IPS-20b (cell line): ENCODE data around the gene CHMP2B.

Source experiments
- H3K27ac ChIP-seq: one replicate; pipeline ENCODE4 v1.5.1; 2013; ENCODE audit warnings: low read length
- H3K27me3 ChIP-seq: 2 replicates; pipeline ENCODE4 v1.6.1; 2013; ENCODE audit warnings: mild to moderate bottlenecking, low read length, inconsistent platforms; ENCODE audit not compliant: insufficient read depth
- H3K36me3 ChIP-seq: 2 replicates; pipeline ENCODE4 v1.6.1; 2013; ENCODE audit warnings: low read depth, mild to moderate bottlenecking, inconsistent platforms, low read length, moderate library complexity; ENCODE audit not compliant: insufficient read depth
- H3K4me1 ChIP-seq: 2 replicates; pipeline ENCODE4 v1.6.1; 2013; ENCODE audit warnings: mild to moderate bottlenecking, control low read depth, inconsistent platforms, low read length, moderate library complexity; ENCODE audit not compliant: insufficient read depth
- H3K4me3 ChIP-seq: 2 replicates; pipeline ENCODE4 v1.5.1; 2013; ENCODE audit warnings: mild to moderate bottlenecking, low read length, inconsistent platforms
- H3K9ac ChIP-seq: 2 replicates; pipeline ENCODE4 v1.6.1; 2013; ENCODE audit warnings: low read depth, mild to moderate bottlenecking, inconsistent platforms, low read length, moderate library complexity
- H3K9me3 ChIP-seq: 2 replicates; pipeline ENCODE4 v1.6.1; 2013; ENCODE audit warnings: mild to moderate bottlenecking, low read depth, low read length, inconsistent platforms; ENCODE audit not compliant: insufficient read depth

CHMP2B gene

DNA sequence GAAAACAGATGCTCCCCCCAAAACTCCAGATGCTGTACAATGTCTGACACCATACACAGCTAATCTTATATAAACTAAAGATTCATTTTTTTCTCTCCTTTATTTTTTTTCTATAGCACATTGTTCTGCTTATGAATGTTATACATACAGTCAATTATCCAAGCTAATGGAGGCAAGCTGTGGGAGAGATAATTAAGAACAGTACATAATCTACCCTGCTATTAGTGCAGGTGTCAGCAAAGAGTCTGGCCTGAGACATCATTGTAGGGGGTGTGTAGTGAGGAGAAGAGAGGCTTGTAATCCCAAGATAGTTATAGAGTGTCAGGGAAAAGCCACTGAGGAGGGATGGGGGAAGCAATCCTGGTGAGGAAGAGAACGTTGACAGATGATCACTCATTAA, 25.4 kb upstream of the CHMP2B start:
- Histone ChIP-seq H3K27ac (no peak overlapping the region), H3K27me3 (no peaks in the 10 kb centered on the region), H3K4me3 (no peak overlapping the region), H3K36me3 (no peaks in the 10 kb centered on the region), H3K4me1 (peaks cover 5% of the 10 kb centered on the region; the same call in 1 of the 2 replicates), H3K9me3 (no peaks in the 10 kb centered on the region), H3K9ac (no peak overlapping the region)

DNA sequence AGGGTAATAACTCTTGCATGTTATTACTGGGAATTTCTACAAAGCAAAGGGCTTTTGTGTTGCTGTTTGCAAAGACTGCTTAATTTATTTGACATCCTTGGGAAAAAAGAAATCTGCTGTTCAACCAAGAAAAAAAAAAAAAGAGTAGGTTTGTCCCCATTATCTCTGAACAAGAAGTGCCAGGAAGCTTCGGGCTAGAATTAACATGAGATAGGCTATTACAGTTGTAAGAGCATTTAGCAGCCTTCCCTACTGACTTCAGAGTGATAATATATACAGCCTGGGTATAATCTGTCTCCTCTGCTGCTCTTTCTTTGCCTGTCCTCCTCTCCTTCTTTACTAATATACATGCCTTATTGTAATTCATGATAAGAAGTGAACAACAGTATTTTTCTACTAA, 23.3 kb upstream of the CHMP2B start:
- Histone ChIP-seq H3K4me3 (no peak overlapping the region), H3K9me3 (no peaks in the 10 kb centered on the region), H3K36me3 (no peaks in the 10 kb centered on the region), H3K27me3 (no peaks in the 10 kb centered on the region), H3K9ac (no peak overlapping the region), H3K27ac (no peak overlapping the region), H3K4me1 (peaks cover 6% of the 10 kb centered on the region; the same call in 1 of the 2 replicates)

- Histone ChIP-seq H3K4me1 (peaks cover 6% of the 10 kb centered on the region; the same call in 1 of the 2 replicates), H3K9ac (no peak overlapping the region), H3K36me3 (no peaks in the 10 kb centered on the region), H3K4me3 (no peak overlapping the region), H3K9me3 (no peaks in the 10 kb centered on the region), H3K27me3 (no peaks in the 10 kb centered on the region), H3K27ac (no peak overlapping the region)
These were observed 21.0 kb upstream of the CHMP2B start for GRCh38 chr3:87206070-87206469.

GRCh38 chr3:87206635-87207034, 20.5 kb upstream of the CHMP2B start:
- no peak overlapping the region for H3K27ac ChIP-seq
- peaks cover 6% of the 10 kb centered on the region; the same call in 1 of the 2 replicates for H3K4me1 ChIP-seq
- no peak overlapping the region for H3K9ac ChIP-seq
- H3K4me3 ChIP-seq = no peak overlapping the region
- H3K36me3 ChIP-seq = no peaks in the 10 kb centered on the region
- H3K27me3 ChIP-seq = no peaks in the 10 kb centered on the region
- no peaks in the 10 kb centered on the region for H3K9me3 ChIP-seq

GRCh38 chr3:87207460-87207859, 19.6 kb upstream of the CHMP2B start:
- Histone ChIP-seq H3K27me3 (no peaks in the 10 kb centered on the region), H3K36me3 (no peaks in the 10 kb centered on the region), H3K9me3 (no peaks in the 10 kb centered on the region), H3K9ac (no peak overlapping the region), H3K27ac (no peak overlapping the region), H3K4me3 (no peak overlapping the region), H3K4me1 (peaks cover 6% of the 10 kb centered on the region; the same call in 1 of the 2 replicates)

GRCh38 chr3:87209111-87209510, 18.0 kb upstream of the CHMP2B start:
- H3K4me3 ChIP-seq = no peak overlapping the region
- H3K27me3 ChIP-seq = no peaks in the 10 kb centered on the region
- H3K4me1 ChIP-seq = peaks cover 6% of the 10 kb centered on the region; the same call in 1 of the 2 replicates
- H3K9ac ChIP-seq = no peak overlapping the region
- H3K36me3 ChIP-seq = no peaks in the 10 kb centered on the region
- H3K9me3 ChIP-seq = no peaks in the 10 kb centered on the region
- H3K27ac ChIP-seq = no peak overlapping the region

GRCh38 chr3:87218560-87218959, 8.5 kb upstream of the CHMP2B start:
- no peak overlapping the region for H3K9ac ChIP-seq
- H3K4me1 ChIP-seq = no peaks in the 10 kb centered on the region
- no peaks in the 10 kb centered on the region for H3K36me3 ChIP-seq
- no peak overlapping the region for H3K27ac ChIP-seq
- no peaks in the 10 kb centered on the region for H3K27me3 ChIP-seq
- no peaks in the 10 kb centered on the region for H3K9me3 ChIP-seq
- no peak overlapping the region for H3K4me3 ChIP-seq

GRCh38 chr3:87219611-87220010, 7.5 kb upstream of the CHMP2B start:
- H3K4me3 ChIP-seq = no peak overlapping the region
- H3K27me3 ChIP-seq = no peaks in the 10 kb centered on the region
- no peaks in the 10 kb centered on the region for H3K36me3 ChIP-seq
- no peak overlapping the region for H3K9ac ChIP-seq
- H3K27ac ChIP-seq = no peak overlapping the region
- H3K9me3 ChIP-seq = no peaks in the 10 kb centered on the region
- no peaks in the 10 kb centered on the region for H3K4me1 ChIP-seq

DNA sequence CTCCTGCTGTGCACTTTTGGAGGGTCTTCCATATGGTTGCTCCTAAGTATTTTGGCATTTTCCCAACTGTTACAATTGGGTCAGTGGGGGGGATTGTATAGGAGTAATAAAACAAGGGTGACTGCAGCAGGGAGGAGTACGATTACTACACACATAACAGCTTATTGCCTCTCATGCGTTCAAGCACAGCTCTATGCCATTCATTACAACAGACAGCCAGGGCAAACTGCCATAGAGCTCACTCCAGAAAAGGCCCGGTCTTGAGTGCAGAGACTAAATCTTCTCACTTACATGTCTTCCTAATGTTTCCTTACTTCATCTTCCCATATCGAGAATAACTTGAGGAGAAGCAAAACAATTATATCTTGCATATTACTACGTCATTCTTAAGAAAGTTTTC, 1.4 kb upstream of the CHMP2B start:
- no peak overlapping the region for H3K27ac ChIP-seq
- H3K36me3 ChIP-seq = no peaks in the 10 kb centered on the region
- H3K9ac ChIP-seq = no peak overlapping the region
- no peaks in the 10 kb centered on the region for H3K9me3 ChIP-seq
- H3K4me1 ChIP-seq = no peaks in the 10 kb centered on the region
- peak overlapping the region; percentile 100; the same call in 1 of the 2 replicates for H3K4me3 ChIP-seq
- H3K27me3 ChIP-seq = no peaks in the 10 kb centered on the region

- H3K36me3 ChIP-seq = no peaks in the 10 kb centered on the region
- H3K27me3 ChIP-seq = no peaks in the 10 kb centered on the region
- no peaks in the 10 kb centered on the region for H3K9me3 ChIP-seq
- peak overlapping the region; percentile 100 for H3K4me3 ChIP-seq
- peaks cover 6% of the 10 kb centered on the region; the same call in 1 of the 2 replicates for H3K4me1 ChIP-seq
- peak overlapping the region; percentile 76 for H3K27ac ChIP-seq
- peak overlapping the region; percentile 94 for H3K9ac ChIP-seq
These were observed 681 bp downstream of the CHMP2B start for GRCh38 chr3:87227835-87228144.

GRCh38 chr3:87228316-87228715, 1.2 kb downstream of the CHMP2B start:
- Histone ChIP-seq H3K9ac (peak overlapping the region; percentile 94; the same call in 1 of the 2 replicates), H3K4me3 (peak overlapping the region; percentile 100), H3K27ac (no peak overlapping the region), H3K27me3 (no peaks in the 10 kb centered on the region), H3K4me1 (peaks cover 8% of the 10 kb centered on the region; the same call in 1 of the 2 replicates), H3K9me3 (no peaks in the 10 kb centered on the region), H3K36me3 (no peaks in the 10 kb centered on the region)

DNA sequence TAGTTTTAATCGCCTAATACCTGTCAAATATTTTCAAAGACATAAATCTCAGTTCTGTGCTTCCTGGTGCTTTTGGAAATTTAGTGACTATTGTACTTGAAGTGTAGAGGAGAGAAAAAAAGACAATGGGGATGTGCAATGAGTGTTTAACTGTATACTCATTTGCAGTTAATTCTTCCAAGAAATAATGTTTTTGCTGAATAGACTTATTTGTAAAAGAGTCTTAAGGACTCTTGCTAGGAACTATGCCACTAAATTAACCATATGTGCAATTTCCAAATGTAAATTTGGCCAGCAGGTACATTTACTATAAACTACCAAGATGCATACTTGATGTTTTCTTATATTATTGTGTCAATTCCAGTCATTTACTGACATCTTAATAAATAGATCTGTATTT, 2.0 kb downstream of the CHMP2B start:
- H3K9me3 ChIP-seq = no peaks in the 10 kb centered on the region
- H3K4me3 ChIP-seq = peak overlapping the region; percentile 100

More for the DNA sequence above, 2.0 kb downstream of the CHMP2B start:
- H3K36me3 ChIP-seq = no peaks in the 10 kb centered on the region
- no peak overlapping the region for H3K9ac ChIP-seq
- no peaks in the 10 kb centered on the region for H3K27me3 ChIP-seq
- no peak overlapping the region for H3K27ac ChIP-seq
- H3K4me1 ChIP-seq = peaks cover 14% of the 10 kb centered on the region; the same call in 1 of the 2 replicates
